NCI-H446 treated with DMSO at 0.1 percent for 48 hours (cell line): ENCODE data around the gene CACNA1C.

Source experiments
- DNase-seq: peaks from one replicate; lab custom pipeline; 2025; lab: John Stamatoyannopoulos, UW

The CACNA1C gene

DNA sequence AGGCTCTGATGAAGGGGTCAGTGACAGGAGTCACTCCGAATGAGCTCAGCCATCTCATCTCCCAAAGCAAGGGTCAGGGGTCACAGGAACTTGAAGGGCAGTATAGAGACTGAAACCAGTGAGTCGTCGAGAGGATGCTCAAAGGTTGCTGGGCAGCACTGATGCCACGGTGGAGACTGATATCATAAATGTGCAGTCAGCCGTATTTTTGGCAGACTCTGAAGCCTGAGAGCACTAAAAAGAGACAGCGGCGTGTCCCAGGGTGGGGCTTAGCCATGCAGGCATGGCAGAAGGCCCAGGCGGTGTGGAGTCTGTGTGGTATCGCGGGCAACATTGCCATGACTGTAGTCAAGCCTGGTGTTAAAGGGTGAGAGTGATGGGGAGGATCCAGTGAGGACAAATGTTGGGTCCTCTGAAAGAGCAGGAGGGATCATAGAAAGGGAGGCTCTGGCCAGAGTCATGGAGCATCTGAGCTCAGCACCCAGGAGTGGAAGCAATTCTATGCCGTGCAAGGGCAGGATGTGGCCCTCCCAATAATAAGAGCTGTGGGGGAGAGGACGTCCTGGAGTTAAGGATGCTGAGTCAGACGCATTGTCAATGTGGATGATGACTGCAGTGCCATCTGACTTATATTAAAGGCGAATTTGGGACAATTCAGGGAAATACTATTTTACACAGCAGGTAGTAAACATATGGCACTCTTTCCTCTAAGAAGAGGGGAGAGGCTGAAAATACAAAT lies 500.8 kb downstream of the CACNA1C start:
- DNase-seq, result no peak

DNA sequence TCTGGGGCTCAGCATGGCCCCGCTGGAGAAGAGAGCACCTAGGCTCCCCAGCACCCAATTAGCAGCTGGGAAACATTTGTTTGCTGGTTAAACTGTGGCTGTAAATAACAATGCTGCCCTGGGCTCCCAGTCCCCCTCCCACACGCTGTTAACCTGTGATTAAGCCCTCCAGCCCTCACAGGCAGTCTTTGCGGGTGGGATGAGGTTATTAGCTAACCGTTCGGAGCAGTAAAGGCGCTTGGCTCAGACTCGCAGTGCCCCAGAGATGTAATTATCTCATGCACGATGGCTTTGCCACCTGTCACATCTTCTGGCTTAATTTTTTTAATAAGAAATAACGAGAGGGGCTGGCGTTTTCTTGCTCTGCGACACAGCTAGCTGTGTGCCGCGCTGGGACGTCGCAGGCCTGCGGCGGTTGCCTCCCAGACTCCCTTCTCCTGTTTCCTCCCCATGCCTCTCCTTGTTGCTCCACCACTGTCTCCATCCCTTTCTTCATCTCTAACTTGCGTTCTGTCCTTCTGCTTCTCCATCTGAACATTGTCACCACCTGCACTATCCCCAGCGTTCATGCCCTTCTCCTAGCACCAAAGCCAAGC lies 502.8 kb downstream of the CACNA1C start:
- no peak for DNase-seq

DNA sequence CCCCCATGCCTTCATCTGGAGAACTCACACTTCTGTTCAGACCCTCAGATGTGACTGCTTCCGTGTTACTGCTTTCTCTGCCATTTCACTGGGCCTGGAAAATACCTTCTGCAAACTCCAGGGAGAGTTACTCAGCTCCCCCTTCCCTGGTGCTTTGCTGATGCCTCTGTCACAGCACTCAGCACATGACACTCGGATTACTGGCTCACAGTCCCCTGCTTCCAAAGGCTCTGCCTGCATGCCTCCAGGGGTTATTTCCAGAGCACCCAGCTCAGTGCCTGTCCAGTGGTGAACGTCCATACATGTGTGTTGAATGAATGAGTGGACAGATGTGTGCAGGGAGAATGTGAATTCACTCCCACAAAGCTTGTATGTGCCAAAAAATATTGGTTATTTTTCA lies 504.8 kb downstream of the CACNA1C start:
- no peak for DNase-seq

DNA sequence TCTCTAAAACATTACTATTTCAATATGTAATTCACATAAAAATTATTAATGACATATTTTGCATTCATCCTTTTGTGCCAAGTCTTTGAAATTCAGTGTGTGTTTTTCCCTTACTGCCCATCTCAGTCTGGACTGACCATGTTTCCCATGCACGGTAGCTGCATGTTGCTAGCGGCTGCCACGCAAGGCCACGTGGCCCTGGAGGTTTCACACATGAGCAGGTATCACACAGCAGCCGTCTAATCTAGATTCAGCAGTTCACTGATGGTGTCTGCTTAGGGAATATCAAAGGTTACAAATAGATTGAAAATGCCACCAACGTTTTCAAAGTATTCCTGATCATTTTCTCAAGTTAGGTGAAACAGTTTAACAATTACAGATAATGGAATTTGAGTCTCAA lies 507.1 kb downstream of the CACNA1C start:
- DNase-seq, result no peak

DNA sequence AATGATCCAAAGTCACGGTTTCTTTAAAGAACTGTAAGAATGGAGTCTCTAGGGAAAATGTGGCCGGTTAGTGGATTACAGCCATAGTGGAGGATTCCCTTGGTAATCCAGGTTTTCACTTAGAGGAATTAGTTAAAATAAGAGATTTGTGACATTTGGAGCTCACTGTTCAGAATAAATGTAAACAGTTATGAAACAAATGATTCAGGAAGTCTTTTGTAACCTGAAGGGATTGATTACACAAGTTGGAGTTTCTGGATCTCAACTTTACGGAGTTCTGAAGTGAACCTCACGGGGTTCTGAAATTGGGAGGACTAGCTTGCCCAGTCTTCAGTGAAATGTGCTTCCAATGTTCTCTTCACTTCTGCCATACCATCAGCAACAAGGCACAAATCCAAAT lies 507.6 kb downstream of the CACNA1C start:
- no peak for DNase-seq

DNA sequence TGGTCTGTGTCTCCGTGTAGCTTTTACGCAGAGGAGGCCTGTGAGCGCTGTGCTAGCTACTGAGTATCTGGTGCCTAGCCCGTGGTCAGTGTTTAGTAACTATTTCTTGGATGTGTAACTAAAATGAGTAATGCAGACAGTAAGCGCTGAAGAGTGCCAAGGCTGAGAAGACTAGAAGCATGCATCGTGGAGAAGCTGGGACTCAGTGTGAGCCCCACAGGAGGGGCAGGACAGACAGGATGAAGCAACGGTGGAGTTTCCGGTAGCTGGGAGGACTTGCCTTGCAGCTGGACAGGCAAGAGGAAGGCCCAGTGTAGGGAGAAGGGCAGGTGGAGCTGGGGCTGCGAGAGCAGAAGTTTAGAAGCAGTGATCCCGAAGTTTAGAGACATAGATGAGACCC lies 508.6 kb downstream of the CACNA1C start:
- no peak for DNase-seq

DNA sequence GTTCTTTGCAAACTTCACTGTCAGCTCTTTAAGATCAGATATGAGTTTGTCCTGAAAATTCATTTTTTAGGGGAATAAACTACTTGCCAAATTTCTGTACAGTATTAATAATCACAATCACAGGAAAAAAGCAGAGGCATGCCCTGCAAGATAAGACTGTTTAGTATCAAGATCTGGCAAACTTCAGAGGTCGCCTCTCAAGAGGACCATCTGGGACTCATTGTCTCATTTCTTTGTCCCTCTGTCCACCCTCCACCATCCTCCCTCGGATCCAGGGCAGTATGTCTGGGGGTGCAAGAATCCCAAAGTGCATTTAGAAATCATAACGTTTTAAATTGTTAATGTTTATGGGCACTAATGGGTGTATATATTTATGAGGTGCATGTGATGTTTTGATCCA lies 509.6 kb downstream of the CACNA1C start:
- DNase-seq, result no peak

DNA sequence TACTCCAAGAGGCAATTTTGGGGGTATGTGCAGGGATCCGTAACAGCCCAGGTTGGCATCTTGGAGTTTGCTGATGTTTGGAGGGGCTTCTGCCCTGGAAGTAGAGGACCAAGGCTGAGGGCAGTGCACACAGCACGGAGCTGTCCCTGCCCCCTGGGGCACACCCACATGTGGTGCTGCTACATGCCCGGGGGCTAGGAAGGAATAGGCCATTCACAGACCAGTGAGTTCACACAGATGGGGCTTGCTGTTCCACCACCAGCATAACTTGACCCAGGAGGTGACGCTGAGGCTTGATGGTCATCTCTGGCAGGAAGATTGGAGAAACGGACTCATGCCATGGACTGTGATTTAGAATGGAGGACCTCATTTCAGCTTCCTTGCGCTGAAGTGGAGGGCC lies 510.9 kb downstream of the CACNA1C start:
- no peak for DNase-seq

DNA sequence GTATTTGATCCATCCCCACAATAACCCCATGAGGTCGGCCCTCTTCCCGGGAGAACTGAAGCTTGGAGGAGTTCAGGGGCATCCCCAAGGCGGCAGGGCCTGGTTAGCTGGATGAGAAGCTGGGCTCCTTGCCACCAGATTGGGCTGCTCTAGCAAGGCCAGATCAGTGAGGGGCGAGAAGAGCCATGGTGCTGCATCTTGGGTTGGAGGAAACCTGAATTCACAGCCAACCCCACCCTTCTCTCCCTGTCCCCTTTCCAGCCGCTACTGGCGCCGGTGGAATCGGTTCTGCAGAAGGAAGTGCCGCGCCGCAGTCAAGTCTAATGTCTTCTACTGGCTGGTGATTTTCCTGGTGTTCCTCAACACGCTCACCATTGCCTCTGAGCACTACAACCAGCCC lies 513.4 kb downstream of the CACNA1C start:
- DNase-seq, result no peak

DNA sequence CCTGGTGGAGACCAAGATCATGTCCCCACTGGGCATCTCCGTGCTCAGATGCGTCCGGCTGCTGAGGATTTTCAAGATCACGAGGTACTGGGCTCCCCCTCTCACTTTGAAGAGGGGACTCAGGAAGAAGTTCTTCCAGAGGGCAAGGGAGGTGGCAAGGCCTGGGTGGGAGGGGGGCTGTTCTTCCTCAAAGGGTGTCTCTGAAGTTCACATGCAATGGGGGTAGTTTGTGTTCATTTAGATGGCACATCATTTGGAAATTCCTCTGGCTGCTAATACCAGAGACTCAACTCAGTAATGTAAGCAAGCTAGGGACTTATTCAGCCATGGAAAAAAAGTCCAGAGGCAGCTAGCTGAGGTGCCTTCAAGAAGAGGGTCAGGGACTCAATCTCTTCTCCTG lies 514.9 kb downstream of the CACNA1C start:
- no peak for DNase-seq

DNA sequence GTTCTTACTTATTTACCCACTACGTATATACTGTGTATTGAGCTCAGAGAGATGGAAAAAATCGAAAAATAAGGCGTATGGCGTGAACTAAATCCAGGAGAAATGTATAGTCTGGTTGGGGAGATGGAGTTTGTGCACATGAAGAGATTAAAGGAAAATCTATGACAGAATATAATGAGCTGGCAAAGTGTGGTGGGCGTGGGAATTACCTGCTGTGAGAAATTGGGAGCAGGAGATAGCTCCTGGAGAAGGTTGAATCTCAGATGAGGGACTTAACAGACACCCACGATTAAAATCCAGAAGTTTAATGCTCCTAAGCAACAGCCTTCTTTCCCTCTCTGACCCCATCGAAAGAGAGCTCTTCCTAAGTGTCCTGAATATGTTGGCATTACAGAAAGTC lies 517.8 kb downstream of the CACNA1C start:
- no peak for DNase-seq

DNA sequence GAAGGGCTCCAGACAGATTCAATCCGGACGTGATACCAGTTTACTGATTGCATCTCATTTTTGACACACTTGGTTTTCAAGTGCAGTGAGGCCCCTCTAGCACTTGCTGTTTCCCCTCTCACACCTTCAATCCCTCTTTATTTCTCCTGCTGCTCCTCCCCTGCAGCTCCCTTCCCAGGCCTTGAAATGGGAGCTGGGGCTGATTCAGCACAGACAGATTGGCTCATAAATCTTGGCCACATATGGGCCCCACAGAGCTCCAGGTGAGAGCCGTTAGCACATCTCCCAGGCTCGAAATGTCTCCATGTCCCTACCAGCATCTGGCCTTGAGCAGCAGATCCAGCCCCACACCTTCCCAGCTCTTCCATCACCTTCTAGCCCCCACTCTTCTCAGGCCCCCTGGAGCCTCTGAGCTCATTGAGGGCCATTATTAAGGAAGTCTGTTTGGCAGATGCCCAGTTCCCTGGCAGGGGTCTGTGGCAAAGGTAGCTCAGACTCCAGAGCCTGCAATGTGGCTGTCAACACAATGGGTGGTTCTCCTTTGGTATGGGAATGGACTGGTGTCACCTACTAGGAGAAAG lies 521.7 kb downstream of the CACNA1C start:
- no peak for DNase-seq

DNA sequence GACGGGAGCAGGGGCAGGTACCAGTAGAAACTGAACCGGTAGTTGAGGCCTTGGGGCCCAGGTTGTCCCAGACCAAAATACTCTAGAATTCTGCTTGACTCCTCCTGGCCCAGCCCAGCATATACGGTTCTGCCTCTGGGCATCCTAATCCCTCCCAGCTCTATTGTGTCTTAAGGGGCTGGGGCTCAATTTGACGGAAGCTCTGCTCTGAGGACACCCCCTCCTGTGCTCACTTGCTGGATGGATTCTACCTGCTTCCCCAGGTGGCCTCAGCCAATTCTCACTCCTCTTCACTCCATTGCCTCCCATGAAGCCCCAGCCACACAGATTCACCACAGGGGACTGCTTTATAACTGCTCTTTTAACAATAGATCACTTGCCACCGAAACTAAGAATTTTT lies 522.5 kb downstream of the CACNA1C start:
- DNase-seq, result no peak

DNA sequence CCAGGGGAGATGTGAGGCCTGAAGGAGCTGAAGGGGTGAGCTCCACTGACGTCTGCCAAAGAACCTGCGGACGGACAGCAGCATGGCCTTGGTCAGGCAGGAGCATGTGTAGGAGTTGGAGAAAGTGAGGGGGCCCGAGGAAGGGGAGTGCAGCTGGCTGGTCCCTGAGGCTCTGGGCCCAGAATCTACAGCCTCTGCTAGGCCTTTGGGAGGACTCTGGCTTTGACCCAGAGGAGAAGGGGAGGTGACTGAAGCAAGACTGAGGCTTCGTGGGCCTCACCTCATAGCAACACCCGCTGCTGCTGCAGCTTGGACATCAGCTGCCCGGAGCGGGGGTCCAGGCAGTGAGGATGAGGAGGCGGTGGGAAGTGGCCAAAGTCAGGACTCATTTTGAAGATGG lies 525.4 kb downstream of the CACNA1C start:
- DNase-seq, result no peak

DNA sequence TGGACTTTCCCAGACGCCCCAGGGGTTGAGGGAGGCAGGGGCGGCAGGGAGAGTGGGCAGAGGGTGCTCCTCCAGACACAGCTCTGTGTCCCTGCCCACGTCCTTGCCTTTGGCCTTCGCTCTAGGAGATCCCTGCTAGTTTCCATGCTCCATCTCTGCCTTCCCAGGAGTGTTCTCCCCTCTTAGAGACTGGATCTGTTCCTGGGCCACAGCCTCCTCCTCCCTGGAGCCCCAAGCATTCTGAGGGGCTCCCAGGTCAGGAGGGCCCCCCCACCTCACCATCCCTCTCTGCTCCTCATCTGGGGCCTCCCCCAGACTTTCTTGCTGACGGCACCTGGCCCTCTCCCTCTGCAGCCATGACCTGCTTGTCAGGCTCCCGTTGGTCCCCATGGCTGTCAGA lies 526.0 kb downstream of the CACNA1C start:
- DNase-seq, result no peak

DNA sequence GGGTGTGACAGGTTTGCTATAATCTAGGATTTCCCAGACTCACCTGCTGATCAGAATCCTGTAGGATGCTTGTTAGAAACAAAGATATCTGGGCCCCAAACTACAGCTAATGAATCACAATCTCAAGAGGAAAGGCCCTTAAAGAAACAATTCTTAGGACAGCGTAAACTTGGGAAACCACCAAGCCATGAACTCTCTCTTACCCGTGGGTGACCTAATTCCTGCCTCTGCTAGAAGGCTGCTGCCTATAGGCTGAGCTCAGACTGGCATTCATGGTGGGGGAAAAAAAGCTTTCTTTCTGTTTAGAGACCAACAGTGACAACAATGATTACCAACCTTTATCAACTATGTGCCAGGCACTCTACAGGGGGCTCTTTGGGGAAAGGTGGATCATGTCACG lies 528.0 kb downstream of the CACNA1C start:
- no peak for DNase-seq

DNA sequence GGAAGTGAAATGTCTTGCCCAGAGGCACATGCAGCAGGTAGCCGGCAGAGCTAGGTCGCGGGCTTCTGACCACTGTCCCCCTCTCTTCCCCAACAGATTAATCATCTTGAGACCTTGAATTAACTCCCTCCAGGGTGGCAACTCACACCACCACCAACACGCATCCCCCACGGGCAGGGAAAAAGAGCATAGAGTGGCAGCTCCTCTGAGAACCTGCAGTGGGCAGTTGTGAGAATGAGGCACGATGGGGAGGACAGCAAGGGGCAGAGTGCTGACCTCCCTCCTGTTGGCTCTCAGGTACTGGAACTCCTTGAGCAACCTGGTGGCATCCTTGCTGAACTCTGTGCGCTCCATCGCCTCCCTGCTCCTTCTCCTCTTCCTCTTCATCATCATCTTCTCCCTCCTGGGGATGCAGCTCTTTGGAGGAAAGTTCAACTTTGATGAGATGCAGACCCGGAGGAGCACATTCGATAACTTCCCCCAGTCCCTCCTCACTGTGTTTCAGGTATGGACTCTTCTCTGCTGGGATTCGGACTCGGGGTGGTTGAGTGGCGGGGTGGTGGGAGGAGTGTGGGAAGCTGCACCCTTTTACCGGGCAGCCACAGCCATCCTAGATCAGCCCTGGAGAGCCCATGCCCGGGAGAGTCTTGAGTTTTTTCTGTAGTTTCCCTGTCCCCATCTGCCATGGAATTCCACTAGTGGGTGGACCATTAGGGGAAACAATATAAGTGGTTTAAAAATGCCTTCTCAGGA lies 528.7 kb downstream of the CACNA1C start:
- no peak for DNase-seq

DNA sequence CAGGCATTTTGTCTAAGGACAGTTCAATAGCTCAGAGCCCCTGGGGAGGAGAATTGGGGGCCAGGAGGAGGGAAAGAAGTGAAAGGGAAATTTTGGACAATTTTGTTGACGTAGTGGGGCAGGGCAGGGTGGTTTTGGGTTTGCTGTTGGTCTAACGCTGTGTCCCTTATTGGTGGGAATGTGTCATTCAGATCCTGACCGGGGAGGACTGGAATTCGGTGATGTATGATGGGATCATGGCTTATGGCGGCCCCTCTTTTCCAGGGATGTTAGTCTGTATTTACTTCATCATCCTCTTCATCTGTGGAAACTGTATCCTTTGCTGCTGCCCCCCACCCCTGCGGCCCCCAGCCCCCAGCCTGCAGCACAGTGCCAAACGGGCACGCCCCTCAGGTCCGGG lies 529.8 kb downstream of the CACNA1C start:
- no peak for DNase-seq

DNA sequence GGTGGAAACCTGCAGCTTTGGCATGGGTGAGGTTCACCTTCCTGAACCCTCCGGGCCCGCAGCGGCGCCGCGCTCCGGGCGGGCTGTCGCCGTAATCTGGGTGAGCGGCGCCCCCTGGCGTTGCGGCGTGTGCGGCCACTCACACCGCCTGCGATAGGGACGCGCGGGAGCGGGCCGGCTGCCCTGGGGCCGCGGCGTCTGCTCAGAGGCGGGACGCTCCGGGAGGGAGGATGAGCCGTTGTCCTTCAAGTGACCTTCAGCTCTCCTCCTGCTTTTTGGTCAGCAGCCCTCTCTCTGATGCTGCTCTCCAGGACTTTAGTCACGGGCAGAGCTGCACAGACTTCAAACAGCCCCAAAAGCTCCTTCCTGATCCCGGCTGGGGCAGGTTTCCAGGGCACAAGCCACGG lies 530.3 kb downstream of the CACNA1C start:
- DNase-seq, result no peak

DNA sequence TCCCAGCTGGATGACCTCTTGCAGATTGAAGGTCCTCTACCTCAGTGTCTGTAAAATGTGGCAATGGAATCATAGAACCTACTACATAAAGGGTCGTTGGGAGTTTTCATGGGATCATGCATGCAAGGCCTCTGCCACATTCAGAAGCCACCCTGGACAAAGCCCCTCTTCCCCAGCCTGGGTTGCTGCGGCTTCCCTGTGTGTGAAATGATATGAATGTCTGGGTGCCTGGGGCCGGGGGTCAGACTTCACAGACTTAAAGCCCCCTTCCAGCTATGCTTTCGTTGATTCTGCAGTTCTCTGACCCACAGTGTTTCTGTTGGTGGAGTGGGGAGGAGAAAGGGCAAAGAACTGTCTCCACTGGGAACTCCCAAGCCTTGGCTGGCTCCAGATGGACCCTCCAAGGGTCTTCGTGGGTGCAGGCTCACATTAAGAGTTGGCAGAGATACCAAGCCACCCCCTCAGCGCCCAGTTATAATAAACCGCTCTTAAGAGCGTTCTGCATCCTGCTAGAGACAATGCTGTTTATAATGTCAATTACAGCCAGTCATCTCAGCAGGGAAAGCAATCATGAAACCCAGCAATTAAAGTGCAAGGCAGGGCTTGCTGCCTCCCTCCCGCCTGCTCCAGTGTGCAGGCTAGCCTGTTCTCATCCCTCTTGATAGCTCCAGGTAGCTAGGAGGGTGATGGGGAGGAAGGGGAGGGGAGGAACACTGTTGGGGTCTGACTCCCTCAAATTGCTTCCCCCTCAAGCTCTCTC lies 531.0 kb downstream of the CACNA1C start:
- no peak for DNase-seq

DNA sequence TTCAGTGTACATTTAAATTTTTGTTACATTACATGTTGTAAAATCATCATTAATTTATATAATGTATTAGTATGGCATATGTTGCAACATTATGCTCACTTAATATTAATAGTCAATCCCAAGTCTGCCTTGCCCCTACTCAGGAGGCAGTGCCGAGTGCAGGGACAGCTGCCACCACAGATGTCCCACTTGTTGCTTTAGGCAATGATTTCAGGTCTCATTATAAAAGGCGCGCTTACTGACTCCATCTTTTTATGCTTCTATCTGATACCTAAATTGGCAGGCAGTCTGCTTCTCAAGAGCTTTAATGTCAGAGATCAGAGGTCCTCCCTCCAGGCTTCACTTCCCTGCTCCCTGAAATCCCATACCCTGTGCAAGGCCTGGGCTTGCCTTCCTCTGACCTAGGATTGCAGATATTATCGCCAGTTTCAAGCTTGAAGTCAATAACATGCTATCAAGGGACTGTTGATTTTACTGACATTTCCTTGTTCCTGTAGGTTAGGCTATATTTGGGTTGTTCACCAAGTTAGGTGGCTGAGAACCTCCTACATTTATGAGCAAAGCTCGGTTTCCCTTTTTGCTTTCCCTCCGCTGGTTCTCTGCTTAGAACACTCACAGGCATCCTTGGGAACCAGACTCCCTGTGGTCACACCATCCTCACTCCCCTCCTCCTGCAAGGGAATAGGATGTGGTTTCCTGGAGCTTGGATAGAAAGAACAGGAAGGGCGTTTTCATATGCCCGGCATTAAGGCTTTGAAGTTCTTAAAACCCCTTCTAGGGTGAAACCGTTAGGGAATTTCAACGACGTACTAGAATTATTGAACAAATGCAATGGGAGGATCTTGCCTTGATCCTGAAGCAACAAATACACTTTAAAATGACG lies 533.6 kb downstream of the CACNA1C start:
- no peak for DNase-seq
